ENCODE results near the gene RBM48. TPM values are rescaled to one million over a fixed set of nuclear protein-coding genes. Genes with fewer than 3 reads are reported as not detected.

RBM48 gene
- polyA plus RNA-seq, 3 donors, result 5.2 to 8.5 (median 6.1) TPM

DNA sequence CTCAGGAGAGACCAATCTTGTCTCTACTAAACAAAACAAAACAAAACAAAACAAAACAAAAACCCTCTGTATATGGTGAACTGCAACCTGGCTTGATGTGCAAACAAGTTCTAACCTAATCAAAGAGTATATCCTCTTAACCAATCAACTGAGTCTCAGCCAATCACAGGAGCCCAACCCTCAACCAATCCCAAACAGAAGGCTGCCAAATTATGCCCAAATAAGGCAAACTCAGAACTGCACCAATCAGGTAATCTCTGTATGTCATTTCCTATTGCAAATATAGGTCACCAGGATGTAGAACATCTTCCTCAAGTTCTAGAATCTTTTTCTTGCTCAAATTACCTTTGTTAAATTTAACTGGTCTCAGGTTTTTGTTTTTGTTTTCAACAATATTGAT lies 56.4 kb downstream of the RBM48 start:
- H3K4me1 ChIP-seq (ENCODE audit: control insufficient read depth in 1 of 2, insufficient read depth in 2 of 2, low read length in 2 of 2), result peaks cover 14 to 22% of the 10 kb centered on the region in 2 donors
- no peaks in the 10 kb centered on the region for H3K9me3 ChIP-seq (replicated peaks in 1 of 2; ENCODE audit: control insufficient read depth in 1 of 2, insufficient read depth in 1 of 2, low read length in 2 of 2)
- H3K4me1 Mint-ChIP-seq, result peaks cover 36% of the 10 kb centered on the region
- H3K4me3 Mint-ChIP-seq, result no peak overlapping the region
- DNase-seq, result peak in 1 of 3 donors; percentile 21
- no peak overlapping the region for H3K4me3 ChIP-seq (replicated peaks in 1 of 3; ENCODE audit: low read depth in 2 of 3, low read length in 3 of 3)
- TF ChIP-seq, protein P1, sequence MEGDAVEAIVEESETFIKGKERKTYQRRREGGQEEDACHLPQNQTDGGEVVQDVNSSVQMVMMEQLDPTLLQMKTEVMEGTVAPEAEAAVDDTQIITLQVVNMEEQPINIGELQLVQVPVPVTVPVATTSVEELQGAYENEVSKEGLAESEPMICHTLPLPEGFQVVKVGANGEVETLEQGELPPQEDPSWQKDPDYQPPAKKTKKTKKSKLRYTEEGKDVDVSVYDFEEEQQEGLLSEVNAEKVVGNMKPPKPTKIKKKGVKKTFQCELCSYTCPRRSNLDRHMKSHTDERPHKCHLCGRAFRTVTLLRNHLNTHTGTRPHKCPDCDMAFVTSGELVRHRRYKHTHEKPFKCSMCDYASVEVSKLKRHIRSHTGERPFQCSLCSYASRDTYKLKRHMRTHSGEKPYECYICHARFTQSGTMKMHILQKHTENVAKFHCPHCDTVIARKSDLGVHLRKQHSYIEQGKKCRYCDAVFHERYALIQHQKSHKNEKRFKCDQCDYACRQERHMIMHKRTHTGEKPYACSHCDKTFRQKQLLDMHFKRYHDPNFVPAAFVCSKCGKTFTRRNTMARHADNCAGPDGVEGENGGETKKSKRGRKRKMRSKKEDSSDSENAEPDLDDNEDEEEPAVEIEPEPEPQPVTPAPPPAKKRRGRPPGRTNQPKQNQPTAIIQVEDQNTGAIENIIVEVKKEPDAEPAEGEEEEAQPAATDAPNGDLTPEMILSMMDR (IDR thresholded peaks at IDR 0.05), result no peak
- no peaks in the 10 kb centered on the region for H3K27me3 ChIP-seq (ENCODE audit: control insufficient read depth in 2 of 2, insufficient read depth in 2 of 2, low read length in 2 of 2)
- H3K9me3 Mint-ChIP-seq, result peaks cover 0 to 2% (median 0%) of the 10 kb centered on the region in 7 donors
- no peak overlapping the region for H3K27ac ChIP-seq (ENCODE audit: low read depth in 1 of 2, low read length in 2 of 2)
- H4K20me1 ChIP-seq (ENCODE audit: insufficient read depth, low read length), result peaks cover 91% of the 10 kb centered on the region
- H3K36me3 Mint-ChIP-seq, result peaks cover 10 to 14% of the 10 kb centered on the region in 2 donors
- H3K79me2 ChIP-seq (ENCODE audit: insufficient read depth, low read length), result peaks cover 97% of the 10 kb centered on the region
- no peak overlapping the region for H2AFZ ChIP-seq (ENCODE audit: insufficient read depth, low read depth, low read length, poor library complexity, severe bottlenecking)
- H3K27ac Mint-ChIP-seq, result peak overlapping the region in 1 of 7 donors; percentile 22
- H3K36me3 ChIP-seq (replicated peaks in 1 of 2; ENCODE audit: control insufficient read depth in 1 of 2, insufficient read depth in 2 of 2, low read length in 2 of 2), result peaks cover 13 to 15% of the 10 kb centered on the region in 2 donors
- no peak overlapping the region for H3K9ac ChIP-seq (ENCODE audit: insufficient read depth, low read length, poor library complexity, severe bottlenecking)
- no peaks in the 10 kb centered on the region for H3K27me3 Mint-ChIP-seq (ENCODE audit: low read depth in 3 of 3)
- intact Hi-C loops (cut with micrococcal nuclease), result no loop called here
- no peak overlapping the region for H3K4me2 ChIP-seq (replicated peaks; ENCODE audit: extremely low read depth, low read length, poor library complexity, severe bottlenecking)

- no peak overlapping the region for H3K4me2 ChIP-seq (replicated peaks; ENCODE audit: extremely low read depth, low read length, poor library complexity, severe bottlenecking)
- Mint-ChIP-seq H3K27me3 (ENCODE audit: low read depth in 3 of 3) (peaks cover 0 to 5% (median 5%) of the 10 kb centered on the region in 3 donors), H3K27ac (no peak overlapping the region), H3K4me3 (no peak overlapping the region), H3K36me3 (peaks cover 3 to 4% of the 10 kb centered on the region in 2 donors), H3K4me1 (peaks cover 43% of the 10 kb centered on the region), H3K9me3 (peaks cover 0 to 2% (median 0%) of the 10 kb centered on the region in 7 donors)
- no peak overlapping the region for H2AFZ ChIP-seq (ENCODE audit: insufficient read depth, low read depth, low read length, poor library complexity, severe bottlenecking)
- H3K36me3 ChIP-seq (replicated peaks in 1 of 2; ENCODE audit: control insufficient read depth in 1 of 2, insufficient read depth in 2 of 2, low read length in 2 of 2), result peaks cover 0 to under 1% of the 10 kb centered on the region in 2 donors
- intact Hi-C loops (cut with micrococcal nuclease), result no loop called here
- peaks cover 84% of the 10 kb centered on the region for H3K79me2 ChIP-seq (ENCODE audit: insufficient read depth, low read length)
- DNase-seq, result no peak
- H3K9me3 ChIP-seq (replicated peaks in 1 of 2; ENCODE audit: control insufficient read depth in 1 of 2, insufficient read depth in 1 of 2, low read length in 2 of 2), result no peaks in the 10 kb centered on the region
- peaks cover 78% of the 10 kb centered on the region for H4K20me1 ChIP-seq (ENCODE audit: insufficient read depth, low read length)
- TF ChIP-seq, protein P1 (IDR thresholded peaks at IDR 0.05), result no peak
- H3K27ac ChIP-seq (ENCODE audit: low read depth in 1 of 2, low read length in 2 of 2), result peak overlapping the region in 1 of 2 donors; percentile 34
- H3K27me3 ChIP-seq (ENCODE audit: control insufficient read depth in 2 of 2, insufficient read depth in 2 of 2, low read length in 2 of 2), result no peaks in the 10 kb centered on the region
- no peak overlapping the region for H3K4me3 ChIP-seq (replicated peaks in 1 of 3; ENCODE audit: low read depth in 2 of 3, low read length in 3 of 3)
- peaks cover 20 to 29% of the 10 kb centered on the region in 2 donors for H3K4me1 ChIP-seq (ENCODE audit: control insufficient read depth in 1 of 2, insufficient read depth in 2 of 2, low read length in 2 of 2)
- no peak overlapping the region for H3K9ac ChIP-seq (ENCODE audit: insufficient read depth, low read length, poor library complexity, severe bottlenecking)
Measured at GRCh38 chr7:92586403-92586802, 57.8 kb downstream of the RBM48 start.
